ENCODE data around the gene CADM2.

CADM2 gene

DNA sequence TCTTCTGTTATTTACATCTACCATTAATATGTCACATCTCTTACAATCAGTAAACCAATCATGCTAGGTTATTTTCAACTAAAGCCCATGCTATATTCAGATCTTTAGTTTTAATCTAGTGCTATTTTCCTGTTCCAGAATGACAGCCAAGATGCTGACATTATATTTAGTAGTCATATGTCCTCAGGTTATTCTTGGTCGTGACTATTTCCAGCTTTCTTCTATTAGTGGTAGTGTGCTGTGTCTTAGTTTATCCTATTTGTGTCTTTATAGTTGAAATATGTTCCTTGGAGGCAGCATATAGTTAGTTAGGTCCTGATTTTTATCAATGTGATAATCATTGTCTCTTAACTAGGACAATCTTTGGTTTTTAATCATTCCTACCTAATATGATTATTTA lies 566.5 kb downstream of the CADM2 start:
- Histone ChIP-seq H3K4me3 (ENCODE audit: low read depth, low read length, poor library complexity, severe bottlenecking) (no peak overlapping the region), H3K27ac (ENCODE audit: low read depth, low read length, poor library complexity, severe bottlenecking) (no peak overlapping the region), H3K9me3 (ENCODE audit: low read length) (no peaks in the 10 kb centered on the region), H3K4me2 (ENCODE audit: low read length) (no peak overlapping the region), H3K9me2 (ENCODE audit: low read depth, low read length) (no peaks in the 10 kb centered on the region), H3F3A (ENCODE audit: insufficient read depth, low read length) (no peaks in the 10 kb centered on the region), H3K27me3 (ENCODE audit: insufficient read depth, low read length) (no peaks in the 10 kb centered on the region), H3K9ac (ENCODE audit: low read length) (no peak overlapping the region), H3K4me1 (ENCODE audit: insufficient read depth, low read length, severe bottlenecking) (no peaks in the 10 kb centered on the region), H3K36me3 (ENCODE audit: insufficient read depth, low read length) (no peaks in the 10 kb centered on the region), H4K20me1 (ENCODE audit: insufficient read depth, low read length) (no peaks in the 10 kb centered on the region), H3K79me2 (ENCODE audit: insufficient read depth, low read length) (no peaks in the 10 kb centered on the region), H2AFZ (ENCODE audit: low read length) (no peak overlapping the region)
- no peak for TF ChIP-seq EZH2 (IDR thresholded peaks at IDR 0.05; ENCODE audit: borderline replicate concordance, low read length)
- TF ChIP-seq, protein P1, sequence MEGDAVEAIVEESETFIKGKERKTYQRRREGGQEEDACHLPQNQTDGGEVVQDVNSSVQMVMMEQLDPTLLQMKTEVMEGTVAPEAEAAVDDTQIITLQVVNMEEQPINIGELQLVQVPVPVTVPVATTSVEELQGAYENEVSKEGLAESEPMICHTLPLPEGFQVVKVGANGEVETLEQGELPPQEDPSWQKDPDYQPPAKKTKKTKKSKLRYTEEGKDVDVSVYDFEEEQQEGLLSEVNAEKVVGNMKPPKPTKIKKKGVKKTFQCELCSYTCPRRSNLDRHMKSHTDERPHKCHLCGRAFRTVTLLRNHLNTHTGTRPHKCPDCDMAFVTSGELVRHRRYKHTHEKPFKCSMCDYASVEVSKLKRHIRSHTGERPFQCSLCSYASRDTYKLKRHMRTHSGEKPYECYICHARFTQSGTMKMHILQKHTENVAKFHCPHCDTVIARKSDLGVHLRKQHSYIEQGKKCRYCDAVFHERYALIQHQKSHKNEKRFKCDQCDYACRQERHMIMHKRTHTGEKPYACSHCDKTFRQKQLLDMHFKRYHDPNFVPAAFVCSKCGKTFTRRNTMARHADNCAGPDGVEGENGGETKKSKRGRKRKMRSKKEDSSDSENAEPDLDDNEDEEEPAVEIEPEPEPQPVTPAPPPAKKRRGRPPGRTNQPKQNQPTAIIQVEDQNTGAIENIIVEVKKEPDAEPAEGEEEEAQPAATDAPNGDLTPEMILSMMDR (IDR thresholded peaks at IDR 0.05; ENCODE audit: low read length), result no peak

DNA sequence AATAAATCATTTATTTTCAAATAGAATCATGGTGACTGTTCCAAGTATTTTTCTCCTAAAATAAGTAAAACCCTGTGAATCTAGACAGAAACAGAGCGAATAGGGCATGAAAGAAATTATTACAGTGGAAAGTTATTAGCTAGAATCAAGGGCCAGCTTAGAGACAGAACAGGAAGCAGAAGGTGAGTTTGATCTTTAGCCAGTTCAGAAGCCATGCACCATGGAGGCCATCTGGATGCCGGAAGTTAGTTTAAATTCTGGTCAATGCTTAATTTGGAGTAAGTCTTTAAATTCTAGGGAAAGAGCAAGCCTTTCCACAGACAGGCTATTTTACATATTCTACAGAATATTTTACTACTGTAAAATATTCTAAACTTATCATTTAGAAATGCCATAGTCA lies 574.8 kb downstream of the CADM2 start:
- no peak overlapping the region for H3K9ac ChIP-seq (ENCODE audit: low read length)
- H3K4me1 ChIP-seq (ENCODE audit: insufficient read depth, low read length, severe bottlenecking), result no peaks in the 10 kb centered on the region
- no peak overlapping the region for H3K4me2 ChIP-seq (ENCODE audit: low read length)
- H4K20me1 ChIP-seq (ENCODE audit: insufficient read depth, low read length), result no peaks in the 10 kb centered on the region
- no peaks in the 10 kb centered on the region for H3K9me2 ChIP-seq (ENCODE audit: low read depth, low read length)
- H3K79me2 ChIP-seq (ENCODE audit: insufficient read depth, low read length), result no peaks in the 10 kb centered on the region
- no peak for TF ChIP-seq EZH2 (IDR thresholded peaks at IDR 0.05; ENCODE audit: borderline replicate concordance, low read length)
- TF ChIP-seq, protein P1 (IDR thresholded peaks at IDR 0.05; ENCODE audit: low read length), result no peak
- H3K9me3 ChIP-seq (ENCODE audit: low read length), result no peaks in the 10 kb centered on the region
- no peaks in the 10 kb centered on the region for H3F3A ChIP-seq (ENCODE audit: insufficient read depth, low read length)
- H3K36me3 ChIP-seq (ENCODE audit: insufficient read depth, low read length), result no peaks in the 10 kb centered on the region
- no peak overlapping the region for H2AFZ ChIP-seq (ENCODE audit: low read length)
- no peak overlapping the region for H3K4me3 ChIP-seq (ENCODE audit: low read depth, low read length, poor library complexity, severe bottlenecking)
- no peak overlapping the region for H3K27ac ChIP-seq (ENCODE audit: low read depth, low read length, poor library complexity, severe bottlenecking)
- H3K27me3 ChIP-seq (ENCODE audit: insufficient read depth, low read length), result no peaks in the 10 kb centered on the region

DNA sequence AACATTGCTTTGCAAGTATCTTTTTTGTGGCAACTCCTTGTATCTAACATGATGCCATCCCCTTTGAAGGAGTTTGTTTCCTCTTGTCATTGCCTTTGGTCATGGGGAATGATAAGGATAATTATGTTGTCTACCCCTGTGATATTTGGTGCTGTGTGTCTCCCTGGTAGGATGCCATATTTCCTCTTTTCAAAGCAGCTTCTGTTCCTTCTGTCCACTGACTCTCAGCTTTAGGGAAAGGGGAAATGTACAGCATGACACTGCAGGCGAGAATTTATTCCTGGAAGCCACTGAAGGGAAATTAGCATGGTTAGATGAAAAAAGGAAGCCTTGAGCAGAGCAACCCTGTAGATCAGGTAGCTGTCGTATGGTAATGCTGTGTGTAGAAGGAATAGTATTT lies 576.7 kb downstream of the CADM2 start:
- Histone ChIP-seq H3K4me3 (ENCODE audit: low read depth, low read length, poor library complexity, severe bottlenecking) (no peak overlapping the region), H3K27me3 (ENCODE audit: insufficient read depth, low read length) (no peaks in the 10 kb centered on the region), H3K4me2 (ENCODE audit: low read length) (no peak overlapping the region)

More for the DNA sequence above, 576.7 kb downstream of the CADM2 start:
- no peaks in the 10 kb centered on the region for H3K9me3 ChIP-seq (ENCODE audit: low read length)
- H3K9ac ChIP-seq (ENCODE audit: low read length), result no peak overlapping the region
- H2AFZ ChIP-seq (ENCODE audit: low read length), result no peak overlapping the region
- H3K79me2 ChIP-seq (ENCODE audit: insufficient read depth, low read length), result no peaks in the 10 kb centered on the region
- TF ChIP-seq EZH2 (IDR thresholded peaks at IDR 0.05; ENCODE audit: borderline replicate concordance, low read length), result no peak
- TF ChIP-seq, protein P1 (IDR thresholded peaks at IDR 0.05; ENCODE audit: low read length), result no peak
- H4K20me1 ChIP-seq (ENCODE audit: insufficient read depth, low read length), result no peaks in the 10 kb centered on the region
- H3K9me2 ChIP-seq (ENCODE audit: low read depth, low read length), result no peaks in the 10 kb centered on the region
- H3K36me3 ChIP-seq (ENCODE audit: insufficient read depth, low read length), result no peaks in the 10 kb centered on the region
- H3K4me1 ChIP-seq (ENCODE audit: insufficient read depth, low read length, severe bottlenecking), result no peaks in the 10 kb centered on the region
- no peaks in the 10 kb centered on the region for H3F3A ChIP-seq (ENCODE audit: insufficient read depth, low read length)
- H3K27ac ChIP-seq (ENCODE audit: low read depth, low read length, poor library complexity, severe bottlenecking), result no peak overlapping the region
